GM18502 (cell line): ENCODE results near the gene TNNT3.

Experiments
- ATAC-seq: cut with Tn5 transposase; IDR thresholded peaks from one replicate; pipeline ENCODE4 v1.9.1; 2021; ENCODE audit warnings: mild to moderate bottlenecking; ENCODE audit not compliant: unreplicated experiment, poor library complexity

Gene TNNT3

GRCh38 chr11:1978720-1979473, 59.4 kb downstream of the TNNT3 start:
- no peak for ATAC-seq

GRCh38 chr11:1979607-1980006, 60.1 kb downstream of the TNNT3 start:
- no peak for ATAC-seq

- no peak for ATAC-seq
Measured at GRCh38 chr11:1982873-1983600, 63.5 kb downstream of the TNNT3 start.

GRCh38 chr11:1983601-1983961, 64.1 kb downstream of the TNNT3 start:
- ATAC-seq = no peak

- ATAC-seq = no peak
Measured at GRCh38 chr11:1987024-1987423, 67.5 kb downstream of the TNNT3 start.

GRCh38 chr11:1988174-1988573, 68.7 kb downstream of the TNNT3 start:
- ATAC-seq = no peak
